MCF 10A (cell line): ENCODE data around the gene TMEM131. TPM values are rescaled to one million over a fixed set of nuclear protein-coding genes. Genes with fewer than 3 reads are reported as not detected.

Experiments
- BruUV-seq: library from RNA; stranded (reverse); fragments of 400-500 nt; replicated peaks from 2 replicates; lab custom pipeline; 2021; lab: Mats Ljungman, UMichigan
- CTCF ChIA-PET: fragments of 300-600 bp; sonication (Branson Sonifier 250); formaldehyde crosslinking; extraction: SDS; loops from one replicate; lab custom pipeline; 2021; ENCODE audit warnings: antibody characterized with exemption, inconsistent platforms; lab: Yijun Ruan, JAX
- POLR2A ChIA-PET: fragments of 300-600, 350-650 bp; sonication (Branson Sonifier 250); formaldehyde crosslinking; extraction: SDS; loops from one replicate; lab custom pipeline; 2020; ENCODE audit warnings: antibody characterized with exemption, inconsistent platforms; lab: Yijun Ruan, JAX
- DNase-seq: peaks from one replicate; pipeline ENCODE4 v3.0.0-alpha.2; 2018; ENCODE audit not compliant: unreplicated experiment
- H3K27ac Mint-ChIP-seq: one replicate; pipeline ENCODE4 v1.8.0; 2022; ENCODE audit warnings: mild to moderate bottlenecking, low read depth, mixed read lengths; ENCODE audit not compliant: unreplicated experiment
- H3K27me3 Mint-ChIP-seq: one replicate; pipeline ENCODE4 v1.8.0; 2022; ENCODE audit warnings: mixed read lengths; ENCODE audit not compliant: insufficient read depth, unreplicated experiment
- H3K36me3 Mint-ChIP-seq: one replicate; pipeline ENCODE4 v1.8.0; 2022; ENCODE audit warnings: mild to moderate bottlenecking, moderate library complexity, mixed read lengths; ENCODE audit not compliant: insufficient read depth, unreplicated experiment
- H3K4me1 Mint-ChIP-seq: one replicate; pipeline ENCODE4 v1.8.0; 2022; ENCODE audit warnings: mixed read lengths; ENCODE audit not compliant: insufficient read depth, unreplicated experiment
- H3K4me3 Mint-ChIP-seq: one replicate; pipeline ENCODE4 v1.8.0; 2022; ENCODE audit warnings: mild to moderate bottlenecking, moderate library complexity, mixed read lengths; ENCODE audit not compliant: unreplicated experiment
- H3K9me3 Mint-ChIP-seq: one replicate; pipeline ENCODE4 v1.8.0; 2022; ENCODE audit warnings: mixed read lengths; ENCODE audit not compliant: unreplicated experiment
- CTCF ChIP-seq: fragments of 200-600 bp; IDR thresholded peaks from one replicate; pipeline ENCODE4 v1.8.0; 2022; ENCODE audit warnings: antibody characterized with exemption, mild to moderate bottlenecking; ENCODE audit not compliant: unreplicated experiment
- intact Hi-C: fragments of 100-400 bp; cut with micrococcal nuclease; formaldehyde crosslinking; loops from 2 replicates; pipeline ENCODE4 v1.14.1; 2022
- total RNA-seq: library from RNA; stranded (reverse); gene quantifications from 2 replicates; pipeline ENCODE4 v1.2.3, GENCODE V29; 2022

TMEM131 gene
- total RNA-seq, 1 experiment from 2014 or later: 42.2 TPM

GRCh38 chr2:97991081-97991856 is 4.5 kb downstream of the TMEM131 start:
- Mint-ChIP-seq H3K4me3 (no peak overlapping the region), H3K27ac (no peak overlapping the region), H3K4me1 (peaks cover 33% of the 10 kb centered on the region), H3K9me3 (peaks cover 14% of the 10 kb centered on the region), H3K27me3 (no peaks in the 10 kb centered on the region), H3K36me3 (peaks cover under 1% of the 10 kb centered on the region)
- intact Hi-C loops: loop anchor here (5.0 to 10.0 kb wide), 3 partner anchors 64 to 394 kb away; no protein-coding TSS in a partner anchor
- DNase-seq: no peak
- ChIA-PET POLR2A (interaction anchor here (0.8 to 1.0 kb wide), 2 partner anchors 10 to 134 kb away, joined by 3 read pairs; no protein-coding TSS in a partner anchor), CTCF (interaction anchor here (1.6 kb wide), 1 partner anchor 197 kb away, joined by 3 read pairs; no protein-coding TSS in a partner anchor)
- no TSS peak for BruUV-seq
- TF ChIP-seq CTCF: no peak

GRCh38 chr2:97988722-97989121 is 7.0 kb downstream of the TMEM131 start:
- Mint-ChIP-seq H3K9me3 (peaks cover 19% of the 10 kb centered on the region), H3K4me3 (no peak overlapping the region), H3K4me1 (peaks cover 34% of the 10 kb centered on the region), H3K27ac (no peak overlapping the region), H3K36me3 (peaks cover 7% of the 10 kb centered on the region), H3K27me3 (no peaks in the 10 kb centered on the region)
- TF ChIP-seq CTCF: no peak
- BruUV-seq: no TSS peak
- ChIA-PET CTCF (no interaction called here), POLR2A (no interaction called here)
- DNase-seq: no peak
- intact Hi-C loops: no loop called here

DNA sequence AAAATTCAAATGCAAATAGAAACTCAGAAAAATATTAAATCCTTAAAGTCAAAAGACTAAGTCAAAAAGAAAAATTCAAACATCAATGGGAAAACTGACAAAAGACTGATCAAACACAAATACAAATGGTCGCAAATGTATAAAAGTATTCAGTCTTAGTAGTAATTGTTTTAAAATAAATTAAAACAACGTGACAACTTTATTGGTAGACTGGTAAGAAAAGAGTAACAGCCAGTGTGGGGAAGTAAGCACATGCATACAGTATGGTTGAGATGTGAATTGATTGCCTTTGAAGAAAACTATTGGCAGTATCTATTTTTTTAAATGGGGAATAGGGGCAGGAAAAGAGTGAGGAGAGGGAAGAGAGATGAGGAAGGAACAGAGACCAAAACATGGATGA is 9.8 kb downstream of the TMEM131 start:
- H3K27ac Mint-ChIP-seq: no peak overlapping the region
- BruUV-seq: no TSS peak
- intact Hi-C loops: no loop called here
- H3K4me3 Mint-ChIP-seq: no peak overlapping the region
- H3K36me3 Mint-ChIP-seq: peaks cover 7% of the 10 kb centered on the region
- H3K4me1 Mint-ChIP-seq: peaks cover 25% of the 10 kb centered on the region
- no peaks in the 10 kb centered on the region for H3K27me3 Mint-ChIP-seq
- peaks cover 19% of the 10 kb centered on the region for H3K9me3 Mint-ChIP-seq
- TF ChIP-seq CTCF: no peak
- CTCF ChIA-PET: no interaction called here
- DNase-seq: no peak
- POLR2A ChIA-PET: interaction anchor here (1.8 kb wide), 1 partner anchor 9 kb away, joined by 8 read pairs; no protein-coding TSS in a partner anchor

- no peak overlapping the region for H3K27ac Mint-ChIP-seq
- H3K4me1 Mint-ChIP-seq: peaks cover 22% of the 10 kb centered on the region
- no TSS peak for BruUV-seq
- no peak overlapping the region for H3K4me3 Mint-ChIP-seq
- intact Hi-C loops: no loop called here
- TF ChIP-seq CTCF: no peak
- H3K27me3 Mint-ChIP-seq: no peaks in the 10 kb centered on the region
- H3K9me3 Mint-ChIP-seq: peaks cover 28% of the 10 kb centered on the region
- H3K36me3 Mint-ChIP-seq: peaks cover 7% of the 10 kb centered on the region
- ChIA-PET CTCF (no interaction called here), POLR2A (interaction anchor here (0.5 kb wide), 1 partner anchor 99 kb away, joined by 3 read pairs; no protein-coding TSS in a partner anchor)
- no peak for DNase-seq
Measured at GRCh38 chr2:97983698-97984097, 12.1 kb downstream of the TMEM131 start.
